IPS-11a (cell line): ENCODE data around the gene KRABD2.
"Not testable (repeated sequence)": the region's sequence is repeated elsewhere in the genome, so short reads cannot be mapped to it uniquely, and the experiment has no call there.

ENCODE experiments used
- H3K4me3 ChIP-seq: one replicate; pipeline ENCODE4 v1.5.1; 2013; ENCODE audit warnings: low read depth, low read length, control low read depth

The KRABD2 gene

GRCh38 chr17:8392674-8393469 is 16.4 kb upstream of the KRABD2 start:
- no peak overlapping the region for H3K4me3 ChIP-seq

- no peak overlapping the region for H3K4me3 ChIP-seq
Observed at GRCh38 chr17:8392274-8392673, 15.8 kb upstream of the KRABD2 start.

- H3K4me3 ChIP-seq, result no peak overlapping the region
Observed at GRCh38 chr17:8391711-8392110, 15.2 kb upstream of the KRABD2 start.

DNA sequence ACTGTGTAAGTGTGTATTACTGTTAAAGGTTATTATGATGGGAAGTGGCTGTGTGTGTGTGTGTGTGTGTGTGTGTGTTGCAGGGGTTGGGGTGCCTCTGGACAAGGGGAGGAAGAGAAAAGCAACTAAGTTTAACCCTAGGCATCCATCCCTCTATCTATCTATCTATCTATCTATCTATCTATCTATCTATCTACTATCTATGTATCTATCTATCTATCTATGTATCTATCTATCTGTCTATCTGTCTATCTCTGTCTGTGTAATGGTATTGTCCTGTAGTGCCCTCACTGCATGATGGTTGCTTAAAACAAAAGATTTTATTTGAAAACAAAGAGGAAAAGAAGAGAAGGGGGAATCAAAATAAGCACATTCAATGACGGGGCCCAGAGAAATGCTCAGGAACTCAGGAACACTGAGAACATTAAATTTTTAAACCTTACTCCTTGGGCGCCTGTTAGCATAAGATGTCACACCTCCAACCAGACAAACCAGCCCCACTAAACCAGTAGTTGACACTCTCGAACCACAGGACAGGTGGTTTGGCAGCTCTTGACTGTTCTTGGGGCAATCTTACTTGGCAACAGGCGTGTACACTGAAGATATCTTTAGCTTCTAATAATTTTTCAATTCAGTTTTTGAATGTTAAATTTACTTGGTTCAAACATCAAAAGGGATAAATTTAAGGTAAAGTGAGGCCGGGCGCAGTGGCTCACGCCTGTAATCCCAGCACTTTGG is 11.6 kb upstream of the KRABD2 start:
- no peak overlapping the region for H3K4me3 ChIP-seq

GRCh38 chr17:8386841-8387240 is 10.3 kb upstream of the KRABD2 start:
- H3K4me3 ChIP-seq, result no peak overlapping the region

DNA sequence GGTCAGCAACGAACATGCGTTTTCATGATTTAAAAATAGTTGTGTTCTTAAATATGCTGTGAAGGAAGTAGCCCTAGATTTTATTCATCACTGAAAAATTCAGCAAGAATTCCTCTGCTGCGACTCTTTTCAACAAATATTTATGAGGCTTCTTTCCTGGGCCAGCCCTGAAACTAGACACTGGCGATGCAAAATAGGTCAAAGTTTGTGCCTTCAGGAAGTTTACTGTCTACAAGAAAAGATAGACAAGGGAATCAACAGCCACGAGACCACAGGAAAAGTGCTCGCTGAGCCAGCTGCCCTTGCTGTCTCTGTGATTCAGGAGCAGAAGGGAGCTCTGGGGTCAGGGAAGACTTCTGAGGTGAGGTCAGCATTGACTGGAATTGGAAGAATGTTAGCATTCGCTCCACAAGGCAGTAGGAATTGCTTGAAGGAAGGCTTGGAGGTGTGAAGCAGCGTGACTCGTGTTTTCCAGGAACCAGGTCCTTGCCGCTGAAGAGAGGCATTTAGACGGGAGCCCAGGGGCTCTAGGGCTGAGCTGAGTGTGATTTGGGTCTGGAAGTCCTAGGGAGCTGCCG is 8.4 kb upstream of the KRABD2 start:
- no peak overlapping the region for H3K4me3 ChIP-seq

- peak within 1 kb of the TSS; percentile 99 for H3K4me3 ChIP-seq
Observed at GRCh38 chr17:8383143-8383822, 6.8 kb upstream of the KRABD2 start, which contains the start of gene RPL26. RPL26 (minus strand) TSS chr17:8383193; CDS start chr17:8382310, 883 bp downstream.

- peak overlapping the region; percentile 99 for H3K4me3 ChIP-seq
Observed at GRCh38 chr17:8382880-8383142, 6.3 kb upstream of the KRABD2 start.

- peak overlapping the region; percentile 99 for H3K4me3 ChIP-seq
Observed at GRCh38 chr17:8382052-8382879, 5.8 kb upstream of the KRABD2 start.

GRCh38 chr17:8380049-8380448 is 3.5 kb upstream of the KRABD2 start:
- H3K4me3 ChIP-seq, result no peak overlapping the region

GRCh38 chr17:8378117-8378516 is 1.6 kb upstream of the KRABD2 start:
- H3K4me3 ChIP-seq, result not testable (repeated sequence)

GRCh38 chr17:8377422-8377821 is 918 bp upstream of the KRABD2 start:
- no peak overlapping the region for H3K4me3 ChIP-seq

DNA sequence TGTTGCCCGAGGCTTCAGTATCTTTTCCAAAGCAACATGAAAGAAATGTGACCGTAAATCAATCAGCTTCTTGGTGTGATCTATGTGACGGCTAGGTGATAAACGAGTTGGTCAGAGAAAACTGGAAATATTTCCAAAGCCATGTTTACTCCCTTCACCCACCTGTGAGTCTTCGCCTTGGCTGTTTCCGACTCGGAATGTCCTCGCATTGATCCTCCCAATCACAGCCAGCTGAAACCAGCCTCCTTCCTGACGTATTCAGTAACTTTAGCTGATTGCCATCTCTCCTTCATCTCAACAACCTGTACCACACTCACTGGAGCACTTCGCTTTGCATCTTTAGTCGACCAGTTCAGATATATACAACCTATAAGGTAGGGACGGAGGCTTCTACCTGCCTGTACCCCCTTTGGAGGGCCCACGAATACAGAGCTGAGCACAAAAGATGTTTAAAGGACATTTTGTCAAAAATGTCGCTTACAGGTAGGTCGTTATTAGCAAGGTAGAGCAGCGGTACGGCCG is 705 bp downstream of the KRABD2 start:
- peak overlapping the region; percentile 49 for H3K4me3 ChIP-seq

GRCh38 chr17:8373856-8374255 is 2.6 kb downstream of the KRABD2 start:
- H3K4me3 ChIP-seq, result not testable (repeated sequence)

GRCh38 chr17:8372422-8372821 is 4.1 kb downstream of the KRABD2 start:
- H3K4me3 ChIP-seq, result no peak overlapping the region

- no peak overlapping the region for H3K4me3 ChIP-seq
Observed at GRCh38 chr17:8371786-8372185, 4.7 kb downstream of the KRABD2 start.

- H3K4me3 ChIP-seq, result no peak overlapping the region
Observed at GRCh38 chr17:8369944-8370343, 6.6 kb downstream of the KRABD2 start.

- H3K4me3 ChIP-seq, result no peak overlapping the region
Observed at GRCh38 chr17:8368193-8368592, 8.3 kb downstream of the KRABD2 start.

- no peak overlapping the region for H3K4me3 ChIP-seq
Observed at GRCh38 chr17:8366231-8366630, 10.3 kb downstream of the KRABD2 start.

- H3K4me3 ChIP-seq, result no peak overlapping the region
Observed at GRCh38 chr17:8365143-8365542, 11.4 kb downstream of the KRABD2 start.
